PC-3 (cell line): Measurements from ENCODE around the gene EPB41L2.

ENCODE experiments used
- CTCF ChIP-seq: fragments of 300-600 bp; sonication (generic); conservative IDR thresholded peaks from 2 replicates; pipeline ENCODE4 v1.5.1; 2017; ENCODE audit warnings: antibody characterized with exemption, low read depth, mild to moderate bottlenecking, low read length
- EZH2 ChIP-seq: fragments of 300-600 bp; sonication (generic); IDR thresholded peaks from one replicate; pipeline ENCODE4 v1.6.1; 2017; ENCODE audit warnings: antibody characterized with exemption, mild to moderate bottlenecking, low read length; ENCODE audit not compliant: unreplicated experiment
- EZH2phosphoT487 ChIP-seq: fragments of 300-600 bp; sonication (generic); IDR thresholded peaks from 2 replicates; pipeline ENCODE4 v1.6.1; 2018; ENCODE audit warnings: mild to moderate bottlenecking, antibody characterized with exemption, low read length, borderline replicate concordance

GRCh38 chr6:131005439-131006016 lies 57.5 kb downstream of the EPB41L2 start:
- TF ChIP-seq CTCF = no peak
- TF ChIP-seq EZH2 = no peak
- TF ChIP-seq EZH2phosphoT487 = no peak
